DMS153 treated with DMSO at 0.1 percent for 48 hours (cell line): ENCODE data around the gene RBM17.
"Not testable (repeated sequence)": the region's sequence is repeated elsewhere in the genome, so short reads cannot be mapped to it uniquely, and the experiment has no call there.

ENCODE experiments used
- DNase-seq: peaks from one replicate; lab custom pipeline; 2025; ENCODE audit not compliant: unreplicated experiment; lab: John Stamatoyannopoulos, UW

Gene RBM17

DNA sequence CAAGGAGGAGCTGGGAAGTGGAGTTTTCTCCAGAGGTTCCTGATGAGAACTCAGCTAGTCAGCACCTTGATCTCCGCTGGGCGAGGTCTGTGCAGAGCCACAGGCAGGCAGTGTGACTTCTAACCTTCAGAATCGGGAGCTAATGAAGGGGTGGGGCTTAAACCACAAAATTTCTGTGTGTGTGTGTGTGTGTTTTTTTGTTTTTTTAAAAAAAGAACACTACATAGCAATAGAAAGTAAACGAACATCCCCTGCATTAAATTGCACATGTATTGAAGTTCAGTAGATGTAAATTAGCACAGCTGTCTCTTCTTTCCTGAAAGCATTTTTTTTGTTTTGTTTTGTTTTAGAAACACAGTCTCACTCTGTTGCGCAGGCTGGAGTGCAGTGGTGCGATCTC lies 46.2 kb downstream of the RBM17 start:
- no peak for DNase-seq

DNA sequence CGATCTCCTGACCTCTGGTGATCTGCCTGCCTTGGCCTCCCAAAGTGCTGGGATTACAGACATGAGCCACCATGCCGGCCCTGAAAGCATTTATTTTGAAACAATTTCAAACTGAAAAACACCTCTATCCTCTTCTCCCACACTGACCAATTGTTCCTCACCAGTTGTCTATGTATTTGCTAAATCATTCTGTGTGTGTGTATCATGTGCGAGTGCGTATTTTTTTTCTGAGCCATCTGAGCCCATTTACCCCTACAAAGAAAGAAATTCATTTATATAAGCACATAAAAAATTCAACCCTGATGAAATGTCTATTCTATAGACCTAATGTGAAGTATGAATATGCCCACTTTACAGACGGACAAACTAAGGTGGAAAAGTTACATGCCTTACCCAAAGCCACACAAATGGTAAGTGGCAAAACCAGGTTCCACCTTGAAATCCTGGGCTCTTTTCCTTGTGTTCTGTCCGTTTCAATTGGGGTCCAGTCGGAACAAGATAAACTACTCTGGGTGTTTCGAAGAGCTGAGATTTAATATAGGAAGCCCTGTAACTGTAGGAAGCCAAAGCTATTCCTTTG lies 46.8 kb downstream of the RBM17 start:
- no peak for DNase-seq

DNA sequence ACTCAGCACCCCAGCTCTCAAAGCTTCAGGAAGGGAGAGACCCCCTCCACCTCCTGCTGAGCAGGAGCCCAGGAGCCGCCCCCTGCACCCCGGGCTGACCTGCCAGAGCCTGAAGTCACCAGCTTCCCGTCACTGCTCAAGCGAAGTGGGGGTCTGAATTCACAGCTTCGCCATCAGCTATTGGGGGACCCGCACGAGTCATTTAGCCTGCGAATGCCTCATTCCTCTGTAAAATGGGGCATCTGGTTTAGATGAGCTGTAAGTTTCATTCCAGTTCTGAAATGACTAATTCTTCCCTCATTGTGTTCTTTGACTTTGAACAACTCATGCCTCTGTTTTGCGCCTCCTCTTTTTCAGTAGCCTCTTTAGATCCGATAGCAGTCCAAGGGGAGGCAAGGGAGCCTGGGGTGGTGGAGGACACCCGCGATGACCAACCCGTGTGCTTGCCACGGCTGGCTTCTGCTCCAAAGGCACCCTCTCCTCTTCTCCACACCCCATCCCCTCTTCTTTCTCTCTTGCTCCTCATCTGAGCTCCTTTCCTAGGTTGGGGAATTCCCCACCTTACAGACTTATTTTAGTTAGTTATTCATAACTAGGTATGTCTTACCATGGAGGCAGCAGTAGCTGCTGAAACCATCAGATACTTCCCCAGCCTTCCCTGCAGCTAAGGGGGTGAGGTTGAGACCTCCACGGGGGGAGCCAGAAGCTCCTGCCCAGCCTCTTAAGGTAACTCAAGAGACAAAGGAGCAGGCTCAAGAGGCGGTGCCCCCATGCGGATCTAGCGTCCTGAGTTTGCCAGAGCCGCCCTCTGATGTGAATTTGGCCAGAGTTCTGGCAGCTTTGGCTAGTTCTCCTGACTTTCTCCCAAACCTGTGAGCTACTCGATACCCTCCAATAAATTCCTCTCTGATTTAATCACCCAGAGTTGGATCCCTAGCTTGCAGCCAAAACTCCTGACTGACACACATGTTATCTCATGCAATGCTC lies 47.7 kb downstream of the RBM17 start:
- DNase-seq: no peak

GRCh38 chr10:6138456-6138855 lies 49.6 kb downstream of the RBM17 start:
- DNase-seq: no peak

DNA sequence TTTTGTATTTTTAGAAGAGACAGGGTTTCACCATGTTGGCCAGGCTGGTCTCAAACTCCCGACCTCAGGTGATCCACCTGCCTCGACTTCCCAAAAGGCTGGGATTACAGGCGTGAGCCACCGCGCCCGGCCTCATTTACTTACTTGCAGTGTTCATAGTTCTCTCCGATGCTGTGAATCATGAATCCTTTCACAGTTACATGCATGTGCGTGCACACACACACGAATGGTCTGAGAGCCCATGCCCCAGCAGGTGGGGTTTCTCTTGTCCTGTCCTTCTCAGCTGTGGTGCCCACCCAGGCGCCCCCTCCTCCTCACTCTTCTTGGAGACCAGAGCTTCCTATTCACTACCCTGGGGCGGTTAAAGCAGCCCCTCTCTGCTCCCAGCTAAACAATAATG lies 50.6 kb downstream of the RBM17 start:
- no peak for DNase-seq

DNA sequence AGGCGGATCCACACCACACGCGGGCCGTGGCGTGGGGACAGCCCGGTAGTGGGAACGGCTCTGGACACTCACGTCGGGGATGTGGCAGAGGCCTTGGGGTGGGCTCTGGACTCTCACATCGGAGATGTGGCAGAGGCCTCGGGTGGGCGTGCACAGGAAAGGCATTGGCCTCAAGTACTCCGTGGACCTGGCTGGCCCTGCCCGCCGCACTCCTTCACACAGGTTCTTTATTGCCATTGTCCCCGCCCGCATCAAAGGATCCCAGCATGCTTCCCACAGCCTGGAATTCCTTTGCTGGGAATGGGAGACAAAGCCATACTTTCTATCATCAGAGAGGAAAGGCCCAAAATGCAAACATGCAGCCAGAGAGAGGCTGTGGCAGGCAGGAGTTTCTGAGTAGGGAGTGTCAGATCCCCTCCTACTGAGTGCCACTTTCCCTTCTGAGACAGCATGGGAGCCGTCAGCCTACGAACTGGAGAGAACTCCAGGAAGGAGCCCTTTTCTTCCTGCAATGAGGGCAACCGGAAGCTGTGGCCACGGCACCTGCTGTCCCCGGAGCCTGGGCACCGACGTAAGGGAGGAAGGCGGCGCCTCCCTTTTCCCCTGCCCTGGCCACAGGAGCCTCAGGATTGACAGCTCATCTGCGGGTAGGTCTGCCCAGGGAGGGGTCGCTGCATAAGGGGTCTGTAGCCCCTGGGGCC lies 51.5 kb downstream of the RBM17 start:
- DNase-seq: no peak

DNA sequence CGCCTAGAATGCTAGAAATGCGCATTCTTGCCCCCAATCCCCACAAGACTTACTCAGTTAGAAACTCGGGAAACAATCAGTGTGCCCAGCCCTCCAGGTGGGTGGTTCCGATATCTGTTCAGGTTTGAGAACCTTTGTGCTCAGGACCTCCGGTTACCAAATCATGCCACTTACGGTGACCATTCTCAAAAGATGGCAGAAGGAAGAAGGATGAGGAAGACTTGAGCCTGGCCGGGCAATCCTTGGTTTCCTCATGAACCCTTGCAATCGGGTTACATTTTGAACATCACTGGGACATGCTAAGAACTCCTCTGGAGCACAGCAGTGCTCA lies 52.1 kb downstream of the RBM17 start:
- no peak for DNase-seq

GRCh38 chr10:6141296-6142151 lies 52.7 kb downstream of the RBM17 start:
- no peak for DNase-seq

- not testable (repeated sequence) for DNase-seq
These were observed 53.4 kb downstream of the RBM17 start for GRCh38 chr10:6142186-6142585.

DNA sequence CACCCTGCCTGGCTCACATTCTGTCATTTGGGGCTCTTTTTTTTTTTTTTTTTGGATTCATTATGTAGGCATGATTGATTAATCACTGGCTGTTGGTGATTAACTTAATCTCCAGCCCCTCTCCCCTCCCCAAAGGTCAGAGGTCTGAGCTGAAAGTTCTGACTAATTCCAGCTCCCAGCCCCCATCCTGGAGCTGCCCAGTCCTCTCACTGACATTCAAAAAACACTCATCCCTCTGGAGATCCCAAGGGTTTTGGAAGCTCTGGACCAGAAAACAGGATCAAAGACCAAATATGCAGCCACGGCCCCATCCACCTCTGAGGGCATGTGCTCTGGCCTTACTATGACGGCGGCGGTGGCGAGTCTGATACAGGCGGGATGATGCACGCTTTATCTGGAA lies 53.8 kb downstream of the RBM17 start:
- no peak for DNase-seq

DNA sequence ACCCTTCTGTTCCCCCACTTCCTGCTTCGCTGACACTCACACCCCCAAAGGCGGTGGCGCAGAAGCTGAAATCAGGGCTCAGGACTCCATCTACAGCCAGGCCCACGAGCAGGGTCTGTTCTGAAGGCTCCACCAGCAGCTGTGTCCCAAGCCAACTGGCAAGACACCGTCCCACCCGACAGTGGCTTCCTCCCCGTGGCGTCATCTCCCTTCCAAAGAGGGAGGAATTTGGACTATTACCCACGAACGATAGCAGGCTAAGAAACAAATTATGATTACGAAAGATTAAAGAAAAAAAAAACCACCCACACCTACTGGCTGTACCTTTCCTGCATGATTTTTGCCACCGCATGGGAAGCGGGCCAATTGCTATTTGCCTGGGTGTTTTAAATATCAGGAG lies 54.3 kb downstream of the RBM17 start:
- no peak for DNase-seq

- no peak for DNase-seq
These were observed 55.8 kb downstream of the RBM17 start for GRCh38 chr10:6144406-6145165.

GRCh38 chr10:6145166-6145987 lies 56.5 kb downstream of the RBM17 start:
- DNase-seq: no peak

DNA sequence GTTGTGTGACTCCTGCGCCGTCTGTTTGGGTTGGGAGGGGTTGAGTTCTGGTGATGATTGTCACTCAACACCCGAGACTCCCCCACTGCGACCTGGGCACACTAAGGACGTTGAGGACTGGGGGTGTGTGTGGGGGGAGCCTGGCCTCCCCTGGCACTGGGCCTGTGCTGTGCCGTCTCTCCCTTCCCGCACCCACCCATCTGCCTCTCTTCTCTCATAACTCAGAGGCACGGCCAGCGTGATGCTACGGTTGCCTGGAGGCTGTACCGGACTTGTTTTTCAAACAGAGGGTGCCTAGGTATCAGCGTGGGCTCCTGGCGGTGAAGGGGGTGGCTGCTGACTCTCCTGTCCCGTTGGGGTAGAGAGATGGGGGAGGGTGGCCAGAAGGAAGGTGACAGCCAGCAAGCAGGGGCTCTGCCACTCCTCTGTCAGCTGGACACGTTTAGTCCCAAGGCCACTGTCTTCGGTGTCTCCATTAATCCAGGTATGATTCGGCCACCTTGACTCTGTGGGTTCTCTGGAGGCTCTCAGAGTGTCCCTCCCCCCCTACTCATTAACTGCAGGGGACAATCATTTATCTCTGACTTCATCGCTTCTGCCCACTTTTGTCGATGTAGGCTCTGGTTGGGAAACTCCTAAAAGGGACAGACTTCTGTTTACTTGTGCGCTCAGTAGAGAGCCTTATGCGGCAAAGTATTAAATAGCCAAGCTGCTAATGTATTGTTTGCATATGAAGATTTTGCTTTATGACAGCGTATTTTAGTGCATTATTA lies 57.4 kb downstream of the RBM17 start:
- no peak for DNase-seq

- no peak for DNase-seq
These were observed 58.1 kb downstream of the RBM17 start for GRCh38 chr10:6146921-6147320.

GRCh38 chr10:6148251-6148701 lies 59.4 kb downstream of the RBM17 start:
- no peak for DNase-seq

DNA sequence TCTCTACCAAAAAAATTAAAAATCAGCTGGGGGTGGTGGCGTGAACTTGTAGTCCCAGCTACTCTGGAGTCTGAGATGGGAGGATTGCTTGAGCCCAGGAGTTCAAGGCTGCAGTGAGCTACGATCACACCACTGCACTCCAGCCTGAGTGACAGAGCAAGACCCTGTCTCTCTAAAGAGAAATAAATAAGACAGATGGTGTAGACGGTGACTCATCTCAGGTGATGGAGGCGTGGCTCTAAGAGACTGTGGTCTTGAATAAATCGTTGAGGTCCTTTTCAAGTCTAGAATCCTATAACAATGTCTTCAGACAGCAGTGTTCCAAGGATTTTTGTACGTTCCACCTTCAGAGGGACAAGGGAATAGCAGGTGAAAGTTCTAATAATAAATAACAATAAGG lies 60.1 kb downstream of the RBM17 start:
- no peak for DNase-seq

- DNase-seq: no peak
These were observed 62.5 kb downstream of the RBM17 start for GRCh38 chr10:6151087-6151977.
